IMR-90 (cell line): ENCODE measurements around the gene PTGS1. TPM values are rescaled to one million over a fixed set of nuclear protein-coding genes. Genes with fewer than 3 reads are reported as not detected.

Experiments used
- ATAC-seq: fragments of 200-7000 bp; cut with Tn5 transposase; 2 replicates; pipeline ENCODE4 v1.9.1; 2020; ENCODE audit warnings: low read depth, mild to moderate bottlenecking, moderate library complexity
- BruUV-seq: library from RNA; stranded (reverse); fragments of 400-500 nt; replicated peaks from 2 replicates; lab custom pipeline; 2021; lab: Mats Ljungman, UMichigan
- CTCF ChIA-PET: fragments of 300-600 bp; formaldehyde crosslinking; extraction: SDS; loops from one replicate; lab custom pipeline; 2021; ENCODE audit warnings: antibody characterized with exemption; lab: Yijun Ruan, JAX
- POLR2A ChIA-PET: fragments of 300-600 bp; sonication (Branson Sonifier 250); formaldehyde crosslinking; loops from one replicate; lab custom pipeline; 2022; ENCODE audit warnings: antibody characterized with exemption; ENCODE audit not compliant: unreplicated experiment; lab: Charles Lee
- DNase-seq: peaks from one replicate; pipeline ENCODE4 v3.0.0; 2013
- H2AFZ ChIP-seq: replicated peaks from 2 replicates; pipeline ENCODE3; 2013; ENCODE audit warnings: low read length, mild to moderate bottlenecking; ENCODE audit not compliant: poor library complexity
- H2AK5ac ChIP-seq: 2 replicates; pipeline ENCODE4 v1.6.1; 2013; ENCODE audit warnings: low read depth, low read length, inconsistent platforms
- H2AK9ac ChIP-seq: replicated peaks from 2 replicates; pipeline ENCODE3; 2013; ENCODE audit warnings: mild to moderate bottlenecking, low read depth, low read length, moderate library complexity; ENCODE audit not compliant: poor library complexity
- H2BK120ac ChIP-seq: 2 replicates; pipeline ENCODE4 v1.6.1; 2013; ENCODE audit warnings: low read depth, low read length, inconsistent platforms
- H2BK15ac ChIP-seq: 3 replicates; pipeline ENCODE4 v1.6.1; 2013; ENCODE audit warnings: low read depth, low read length, inconsistent platforms
- H2BK20ac ChIP-seq: 2 replicates; pipeline ENCODE4 v1.6.1; 2013; ENCODE audit warnings: low read depth, mild to moderate bottlenecking, inconsistent platforms, low read length, moderate library complexity
- H2BK5ac ChIP-seq: 2 replicates; pipeline ENCODE4 v1.6.1; 2013; ENCODE audit warnings: mild to moderate bottlenecking, low read depth, low read length, inconsistent platforms; ENCODE audit not compliant: poor library complexity, severe bottlenecking
- H3K14ac ChIP-seq: replicated peaks from 2 replicates; pipeline ENCODE4 v1.6.1; 2013; ENCODE audit warnings: low read depth, low read length, inconsistent platforms
- H3K18ac ChIP-seq: 2 replicates; pipeline ENCODE4 v1.6.1; 2013; ENCODE audit warnings: low read depth, low read length, control low read depth
- H3K23ac ChIP-seq: 2 replicates; pipeline ENCODE4 v1.6.1; 2013; ENCODE audit warnings: low read depth, low read length, inconsistent platforms
- H3K27ac ChIP-seq: 2 replicates; pipeline ENCODE4 v1.5.1; 2013; ENCODE audit warnings: mild to moderate bottlenecking, control low read depth, low read length; ENCODE audit not compliant: insufficient read depth
- H3K27me3 ChIP-seq: 2 replicates; pipeline ENCODE4 v1.6.1; 2013; ENCODE audit warnings: low read length; ENCODE audit not compliant: control insufficient read depth, insufficient read depth
- H3K36me3 ChIP-seq: 2 replicates; pipeline ENCODE4 v1.6.1; 2013; ENCODE audit warnings: low read length, mixed read lengths; ENCODE audit not compliant: control insufficient read depth, insufficient read depth
- H3K4ac ChIP-seq: 2 replicates; pipeline ENCODE4 v1.6.1; 2013; ENCODE audit warnings: low read depth, low read length, inconsistent platforms
- H3K4me1 ChIP-seq: 2 replicates; pipeline ENCODE4 v1.6.1; 2013; ENCODE audit warnings: low read length, mixed read lengths; ENCODE audit not compliant: control insufficient read depth, insufficient read depth
- H3K4me2 ChIP-seq: 2 replicates; pipeline ENCODE4 v1.6.1; 2013; ENCODE audit warnings: low read depth, mild to moderate bottlenecking, control low read depth, low read length, moderate library complexity
- H3K4me3 ChIP-seq: 2 replicates; pipeline ENCODE4 v1.5.1; 2013; ENCODE audit warnings: low read depth, mild to moderate bottlenecking, control low read depth, low read length, moderate library complexity; ENCODE audit not compliant: insufficient read depth
- H3K56ac ChIP-seq: 2 replicates; pipeline ENCODE4 v1.6.1; 2013; ENCODE audit warnings: low read length, inconsistent platforms; ENCODE audit not compliant: insufficient read depth; ENCODE audit errors: extremely low read depth
- H3K79me1 ChIP-seq, 2 experiments: 2 replicates each; pipeline ENCODE4 v1.6.1; 2013; ENCODE audit warnings: low read length in 2 of 2, inconsistent platforms in 1 of 2, low read depth in 1 of 2
- H3K9ac ChIP-seq: 2 replicates; pipeline ENCODE4 v1.6.1; 2013; ENCODE audit warnings: low read depth, low read length, control low read depth
- H3K9me1 ChIP-seq: 2 replicates; pipeline ENCODE4 v1.6.1; 2013; ENCODE audit warnings: low read length, inconsistent platforms; ENCODE audit not compliant: insufficient read depth
- H3K9me3 ChIP-seq: 2 replicates; pipeline ENCODE4 v1.6.1; 2013; ENCODE audit warnings: low read length; ENCODE audit not compliant: control insufficient read depth, insufficient read depth
- H4K20me1 ChIP-seq: 2 replicates; pipeline ENCODE4 v1.6.1; 2013; ENCODE audit warnings: low read length, inconsistent platforms; ENCODE audit not compliant: insufficient read depth
- H4K5ac ChIP-seq: 2 replicates; pipeline ENCODE4 v1.6.1; 2013; ENCODE audit warnings: mild to moderate bottlenecking, low read depth, low read length, control low read depth
- H4K8ac ChIP-seq, 2 experiments: 2 replicates each; pipeline ENCODE4 v1.6.1; 2013; ENCODE audit warnings: low read depth in 2 of 2, low read length in 2 of 2, control low read depth in 1 of 2, inconsistent platforms in 1 of 2
- H4K91ac ChIP-seq: 2 replicates; pipeline ENCODE4 v1.6.1; 2013; ENCODE audit warnings: low read depth, low read length, inconsistent platforms; ENCODE audit not compliant: insufficient read depth
- FOS ChIP-seq: fragments of 150-350 bp; IDR thresholded peaks from 2 replicates; pipeline ENCODE4 v1.6.1; 2016; ENCODE audit warnings: low read depth, low read length
- MAZ ChIP-seq: IDR thresholded peaks from 2 replicates; pipeline ENCODE4 v1.6.1; 2012; ENCODE audit warnings: low read depth, mild to moderate bottlenecking, low read length, improper control_type of control experiment, moderate library complexity, borderline replicate concordance
- POLR2A ChIP-seq: IDR thresholded peaks from 2 replicates; pipeline ENCODE4 v1.6.1; 2012; ENCODE audit warnings: mild to moderate bottlenecking, low read depth, low read length
- RCOR1 ChIP-seq: IDR thresholded peaks from 2 replicates; pipeline ENCODE4 v1.6.1; 2012; ENCODE audit warnings: mild to moderate bottlenecking, low read length, improper control_type of control experiment; ENCODE audit not compliant: insufficient replicate concordance
- USF2 ChIP-seq: fragments of 150-350 bp; IDR thresholded peaks from 2 replicates; pipeline ENCODE4 v1.6.1; 2017; ENCODE audit warnings: mild to moderate bottlenecking, antibody characterized with exemption, low read length, low read depth
- WGBS, 2 experiments: methylation state at CpG; one replicate each; pipeline versions ENCODE4 v1.1.5 to v1.1.7; 2013; ENCODE audit warnings: missing lambda C conversion rate in 2 of 2; ENCODE audit not compliant: insufficient read length in 1 of 2; ENCODE audit errors: extremely low coverage in 2 of 2; 5-methylcytosine and 5-hydroxymethylcytosine counted together
- dilution Hi-C: fragments of 300-500 bp; cut with HindIII; formaldehyde crosslinking; loops from one replicate; pipeline ENCODE4 v1.14.3; 2018; ENCODE audit warnings: low sequenced_read_pairs; ENCODE audit not compliant: unreplicated experiment
- in situ Hi-C: fragments of 300-500 bp; cut with MboI; formaldehyde crosslinking; loops from 3 replicates; pipeline ENCODE4 v1.14.3; 2019; ENCODE audit warnings: low sequenced_read_pairs, inconsistent platforms, mixed read lengths
- intact Hi-C: fragments of 100-400 bp; cut with micrococcal nuclease; formaldehyde crosslinking; loops from 2 replicates; pipeline ENCODE4 v1.10.0; 2022
- polyA plus RNA-seq, 3 experiments: library from polyadenylated mRNA; depleted of rRNA; stranded (reverse); fragments of >200 nt; gene quantifications; 2 replicates each; pipeline ENCODE4 v1.2.3, GENCODE V29; 2012; ENCODE audit warnings: low replicate concordance in 1 of 3
- total RNA-seq: library from RNA; depleted of rRNA; stranded (reverse); fragments of >200 nt; gene quantifications from 2 replicates; pipeline ENCODE4 v1.2.3, GENCODE V29; 2012

The PTGS1 gene
- total and polyA plus RNA-seq, 2 of the 4 experiments (the other 2 are of a cell fraction) = 24.7 to 38.3 TPM

- in situ Hi-C loops = no loop called here
Measured at GRCh38 chr9:122367065-122367464, 3.8 kb upstream of the PTGS1 start.

More at GRCh38 chr9:122367065-122367464, 3.8 kb upstream of the PTGS1 start:
- peak overlapping the region; percentile 43; the same call in 1 of the 2 replicates for H4K5ac ChIP-seq
- H3K27ac ChIP-seq = peak overlapping the region; percentile 60; the same call in 1 of the 2 replicates
- peak overlapping the region; percentile 77; the same call in 1 of the 2 replicates for H3K14ac ChIP-seq
- no peaks in the 10 kb centered on the region for H3K9me3 ChIP-seq
- H3K56ac ChIP-seq = no peak overlapping the region
- no peaks in the 10 kb centered on the region for H3K27me3 ChIP-seq
- H2AFZ ChIP-seq = no peak overlapping the region
- H2BK15ac ChIP-seq = peak overlapping the region; percentile 75; the same call in 1 of the 3 replicates
- no peak overlapping the region for H3K9ac ChIP-seq
- H2AK9ac ChIP-seq = no peak overlapping the region
- peak overlapping the region; percentile 24; the same call in 1 of the 2 replicates for H3K18ac ChIP-seq
- no peak overlapping the region for H3K23ac ChIP-seq
- H2AK5ac ChIP-seq = no peak overlapping the region; the same call in 1 of the 2 replicates
- H3K36me3 ChIP-seq = no peaks in the 10 kb centered on the region
- peak overlapping the region; percentile 63; the same call in 1 of the 2 replicates for H2BK20ac ChIP-seq
- H4K20me1 ChIP-seq = no peaks in the 10 kb centered on the region
- H3K4me3 ChIP-seq = no peak overlapping the region
- peaks cover 34% of the 10 kb centered on the region for H3K9me1 ChIP-seq
- H2BK120ac ChIP-seq = peak overlapping the region; percentile 77
- no TSS peak for BruUV-seq
- no peak for ATAC-seq
- 100% methylated on average over 1 of the region's 7 CpGs; no CpG with 5 or more reads in 1 of the 2 experiments for WGBS, 2 experiments
- H3K4ac ChIP-seq = peak overlapping the region; percentile 72
- peaks cover 32% of the 10 kb centered on the region for H3K4me1 ChIP-seq
- CTCF ChIA-PET = no interaction called here
- no peak for DNase-seq
- POLR2A ChIA-PET = interaction anchor here (0.6 kb wide), 1 partner anchor 127 kb away, joined by 3 read pairs; no protein-coding TSS in a partner anchor
- no peak for TF ChIP-seq POLR2A
- no peak for TF ChIP-seq FOS
- TF ChIP-seq USF2 = no peak
- TF ChIP-seq MAZ = no peak
- TF ChIP-seq RCOR1 = no peak
- H4K8ac ChIP-seq = no peak overlapping the region
- H2BK5ac ChIP-seq = no peak overlapping the region
- peak overlapping the region; percentile 71; the same call in 1 of the 2 replicates for H4K91ac ChIP-seq
- intact Hi-C loops = no loop called here
- dilution Hi-C loops = no loop called here
- no peak overlapping the region for H3K4me2 ChIP-seq
- peaks cover 18 to 19% of the 10 kb centered on the region in 2 experiments; a peak in 3 of 4 replicates for H3K79me1 ChIP-seq
